B cell (primary cell): ENCODE results near the gene STX8. TPM values are rescaled to one million over a fixed set of nuclear protein-coding genes. Genes with fewer than 3 reads are reported as not detected.

Experiments
- ATAC-seq: fragments of 200-7000 bp; cut with Tn5 transposase; one replicate; pipeline ENCODE4 v1.10.0; 2021; ENCODE audit warnings: low read depth, mild to moderate bottlenecking, moderate number of reproducible peaks, moderate library complexity
- CTCF ChIA-PET: fragments of 350-600 bp; sonication (Branson Sonifier 250); formaldehyde crosslinking; loops from one replicate; lab custom pipeline; 2021; ENCODE audit warnings: antibody characterized with exemption, inconsistent platforms; lab: Charles Lee
- POLR2A ChIA-PET: fragments of 350-600 bp; sonication (Branson Sonifier 250); formaldehyde crosslinking; loops from one replicate; lab custom pipeline; 2021; ENCODE audit warnings: antibody characterized with exemption; lab: Charles Lee
- DNase-seq: peaks from one replicate; pipeline ENCODE4 v3.0.0; 2013
- H2AFZ ChIP-seq: 2 replicates; pipeline ENCODE4 v1.6.1; 2012; ENCODE audit warnings: mild to moderate bottlenecking, low read depth, low read length; ENCODE audit not compliant: insufficient read depth, poor library complexity, severe bottlenecking
- H3K27ac ChIP-seq, 2 donors: 1 replicate in 1 of 2; 2 replicates in 1 of 2; pipeline ENCODE4 v1.5.1; 2012 to 2013; ENCODE audit warnings: low read length in 2 of 2, mild to moderate bottlenecking in 2 of 2, moderate library complexity in 1 of 2
- H3K27me3 ChIP-seq, 4 experiments: fragments of 200-600 bp in 1 of 4; sonication (generic) in 1 of 4; replicated peaks in 1 of 4; 1 replicate in 2 of 4; 2 replicates in 2 of 4; pipeline versions ENCODE4 v1.6.1 to v1.7.0; 2013 to 2016; ENCODE audit warnings: low read length in 3 of 4, mild to moderate bottlenecking in 2 of 4, mixed read lengths in 1 of 4, moderate library complexity in 1 of 4; ENCODE audit not compliant: insufficient read depth in 4 of 4, control insufficient read depth in 3 of 4; ENCODE audit errors: control extremely low read depth in 1 of 4
- H3K36me3 ChIP-seq, 2 experiments: replicated peaks in 1 of 2; 1 replicate in 1 of 2; 2 replicates in 1 of 2; pipeline versions ENCODE4 v1.6.1 to v1.7.1; 2013; ENCODE audit warnings: low read length in 1 of 2; ENCODE audit not compliant: insufficient read depth in 2 of 2, control insufficient read depth in 1 of 2; ENCODE audit errors: control extremely low read depth in 1 of 2, extremely low read depth in 1 of 2
- H3K4me1 ChIP-seq, 2 donors: fragments of 200-600 bp in 1 of 2; sonication (generic) in 1 of 2; 1 replicate in 1 of 2; 2 replicates in 1 of 2; pipeline versions ENCODE4 v1.5.1 to v1.6.1; 2013 to 2017; ENCODE audit warnings: low read length in 2 of 2; ENCODE audit not compliant: control insufficient read depth in 2 of 2, insufficient read depth in 2 of 2
- H3K4me2 ChIP-seq: replicated peaks from 2 replicates; pipeline ENCODE3; 2012; ENCODE audit warnings: mild to moderate bottlenecking, low read depth, low read length; ENCODE audit not compliant: poor library complexity, severe bottlenecking
- H3K4me3 ChIP-seq, 5 experiments: fragments of 200-600 bp in 1 of 5; sonication (generic) in 1 of 5; 1 replicate in 3 of 5; 2 replicates in 2 of 5; pipeline versions ENCODE4 v1.5.1 to v1.7.0; 2011 to 2016; ENCODE audit warnings: low read length in 4 of 5, mild to moderate bottlenecking in 4 of 5, low read depth in 2 of 5, control low read depth in 1 of 5, moderate library complexity in 1 of 5; ENCODE audit not compliant: insufficient read depth in 1 of 5; ENCODE audit errors: control extremely low read depth in 1 of 5, extremely low read depth in 1 of 5
- H3K79me2 ChIP-seq: fragments of 200-600 bp; sonication (generic); one replicate; pipeline ENCODE4 v1.6.0; 2016; ENCODE audit warnings: low read length; ENCODE audit not compliant: control insufficient read depth, insufficient read depth
- H3K9ac ChIP-seq: fragments of 200-600 bp; sonication (generic); 2 replicates; pipeline ENCODE4 v1.6.1; 2017; ENCODE audit warnings: mild to moderate bottlenecking, low read length, moderate library complexity
- H3K9me3 ChIP-seq, 3 donors: one replicate each; pipeline versions ENCODE4 v1.6.1 to v1.7.1; 2013; ENCODE audit warnings: low read length in 2 of 3; ENCODE audit not compliant: control insufficient read depth in 2 of 3, insufficient read depth in 1 of 3; ENCODE audit errors: control extremely low read depth in 1 of 3
- H4K20me1 ChIP-seq: 2 replicates; pipeline ENCODE4 v1.6.0; 2012; ENCODE audit warnings: mild to moderate bottlenecking, low read length; ENCODE audit not compliant: insufficient read depth, control insufficient read depth, poor library complexity, severe bottlenecking
- H3K27ac Mint-ChIP-seq: one replicate; pipeline ENCODE4 v1.8.0; 2021; ENCODE audit warnings: mixed read lengths
- H3K27me3 Mint-ChIP-seq: one replicate; pipeline ENCODE4 v1.8.0; 2021; ENCODE audit warnings: mixed read lengths
- H3K4me1 Mint-ChIP-seq: one replicate; pipeline ENCODE4 v1.8.0; 2021; ENCODE audit warnings: mixed read lengths
- H3K4me3 Mint-ChIP-seq: one replicate; pipeline ENCODE4 v1.8.0; 2021; ENCODE audit warnings: mixed read lengths
- H3K9me3 Mint-ChIP-seq: one replicate; pipeline ENCODE4 v1.8.0; 2022; ENCODE audit warnings: mixed read lengths; ENCODE audit not compliant: insufficient read depth
- CTCF ChIP-seq: fragments of 200-600 bp; IDR thresholded peaks from one replicate; pipeline ENCODE4 v1.8.0; 2022; ENCODE audit warnings: antibody characterized with exemption, mild to moderate bottlenecking
- EZH2 ChIP-seq: IDR thresholded peaks from 2 replicates; pipeline ENCODE4 v1.6.1; 2012; ENCODE audit warnings: borderline replicate concordance, low read depth, mild to moderate bottlenecking, moderate library complexity, low read length; ENCODE audit not compliant: insufficient read depth, poor library complexity, severe bottlenecking
- WGBS: methylation state at CpG from one replicate; pipeline ENCODE4 v1.1.5; 2013; ENCODE audit warnings: missing lambda C conversion rate; ENCODE audit not compliant: insufficient coverage; 5-methylcytosine and 5-hydroxymethylcytosine counted together
- intact Hi-C: fragments of 100-400 bp; cut with micrococcal nuclease; formaldehyde crosslinking; loops from one replicate; pipeline ENCODE4 v1.10.0; 2022
- polyA plus RNA-seq: library from polyadenylated mRNA; depleted of rRNA; stranded (reverse); fragments of >200 nt; gene quantifications from 2 replicates; pipeline ENCODE4 v1.2.3, GENCODE V29; 2012
- total RNA-seq, 2 donors: library from RNA; stranded (reverse); fragments of 120-200 nt in 1 of 2; gene quantifications; 1 replicate in 1 of 2; 2 replicates in 1 of 2; pipeline versions ENCODE4 v1.2.3 to v1.2.4, GENCODE V29; 2013 to 2022

Gene STX8
- total and polyA plus RNA-seq, 2 donors (not counting 1 experiment from before 2014, with no cell fraction given): 35.8 to 61.5 TPM

DNA sequence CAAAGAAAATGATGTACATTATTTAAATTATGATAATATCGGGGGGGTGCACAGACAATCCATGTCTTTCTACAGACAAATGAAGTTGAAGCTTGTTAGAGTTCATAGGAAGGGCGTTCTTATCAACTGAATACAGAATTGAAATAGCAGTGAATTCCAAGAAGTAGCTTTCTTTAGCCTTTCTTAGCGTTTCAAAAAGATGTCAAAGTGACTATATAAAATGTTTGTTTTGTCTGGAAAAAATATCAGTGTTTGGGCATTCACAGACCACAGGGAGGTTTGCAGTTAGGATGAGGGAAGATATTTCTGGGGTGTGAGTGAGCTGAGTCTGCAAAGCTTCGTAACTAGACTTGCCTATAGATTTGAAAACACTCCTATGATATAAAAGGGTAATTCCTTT, 55.0 kb downstream of the STX8 start:
- intact Hi-C loops: loop anchor here (5.0 to 10.0 kb wide), 2 partner anchors 528 to 1456 kb away; no protein-coding TSS in a partner anchor
- H3K27me3 Mint-ChIP-seq: no peaks in the 10 kb centered on the region
- no peak overlapping the region for H3K4me2 ChIP-seq
- no peak overlapping the region for H3K4me3 Mint-ChIP-seq
- DNase-seq (no peak), ATAC-seq (no peak)
- H3K9ac ChIP-seq: no peak overlapping the region
- ChIA-PET POLR2A (no interaction called here), CTCF (no interaction called here)
- no peak for TF ChIP-seq CTCF
- no peak for TF ChIP-seq EZH2
- H3K27me3 ChIP-seq: no peaks in the 10 kb centered on the region
- H3K79me2 ChIP-seq: peaks cover 4% of the 10 kb centered on the region
- no peaks in the 10 kb centered on the region for H4K20me1 ChIP-seq
- H3K27ac Mint-ChIP-seq: no peak overlapping the region
- H3K36me3 ChIP-seq: no peaks in the 10 kb centered on the region
- H2AFZ ChIP-seq: no peak overlapping the region
- no peaks in the 10 kb centered on the region for H3K9me3 ChIP-seq
- no peaks in the 10 kb centered on the region for H3K4me1 ChIP-seq
- H3K9me3 Mint-ChIP-seq: no peaks in the 10 kb centered on the region
- no peak overlapping the region for H3K4me3 ChIP-seq
- H3K4me1 Mint-ChIP-seq: no peaks in the 10 kb centered on the region
- H3K27ac ChIP-seq: no peak overlapping the region
- WGBS: 88% methylated on average over 2 of the region's 4 CpGs

GRCh38 chr17:9519583-9520272, 55.9 kb downstream of the STX8 start:
- Histone ChIP-seq H3K27me3 (no peaks in the 10 kb centered on the region), H2AFZ (no peak overlapping the region), H3K27ac (no peak overlapping the region), H3K4me2 (no peak overlapping the region), H3K4me3 (no peak overlapping the region), H3K9ac (no peak overlapping the region), H3K79me2 (peaks cover 4% of the 10 kb centered on the region), H3K36me3 (no peaks in the 10 kb centered on the region), H4K20me1 (no peaks in the 10 kb centered on the region), H3K9me3 (no peaks in the 10 kb centered on the region), H3K4me1 (no peaks in the 10 kb centered on the region)
- WGBS: 100% methylated on average over 5 of the region's 9 CpGs
- H3K4me3 Mint-ChIP-seq: no peak overlapping the region
- ChIA-PET POLR2A (no interaction called here), CTCF (no interaction called here)
- intact Hi-C loops: loop anchor here (5.0 to 10.0 kb wide), 2 partner anchors 527 to 1455 kb away; no protein-coding TSS in a partner anchor
- H3K27ac Mint-ChIP-seq: no peak overlapping the region
- ATAC-seq: no peak
- no peaks in the 10 kb centered on the region for H3K9me3 Mint-ChIP-seq
- no peak for DNase-seq
- TF ChIP-seq EZH2 (no peak), CTCF (no peak)
- H3K4me1 Mint-ChIP-seq: no peaks in the 10 kb centered on the region
- no peaks in the 10 kb centered on the region for H3K27me3 Mint-ChIP-seq
